ENCODE results near the gene SMU1. TPM values are rescaled to one million over a fixed set of nuclear protein-coding genes. Genes with fewer than 3 reads are reported as not detected.
A peak's percentile ranks its signal among the peaks of the same experiment; 100 is the strongest.

SMU1 gene
- total RNA-seq, 1 donor = 31.1 TPM

- no peak for DNase-seq (ENCODE audit: insufficient read length, low spot score, missing footprints)
- Histone ChIP-seq H3K4me1 (ENCODE audit: insufficient read depth, low read length) (peaks cover 15% of the 10 kb centered on the region), H3K4me3 (ENCODE audit: insufficient read depth, low read length) (no peak overlapping the region), H3K36me3 (ENCODE audit: insufficient read depth, low read length) (peaks cover 62% of the 10 kb centered on the region), H3K27me3 (ENCODE audit: insufficient read depth, low read length) (no peaks in the 10 kb centered on the region), H4K20me1 (ENCODE audit: insufficient read depth, low read length) (no peaks in the 10 kb centered on the region), H3K9me3 (ENCODE audit: low read depth, low read length) (no peaks in the 10 kb centered on the region), H2AFZ (ENCODE audit: low read length) (no peak overlapping the region), H3K79me2 (ENCODE audit: insufficient read depth, low read length) (peaks cover 29% of the 10 kb centered on the region), H3K4me2 (ENCODE audit: insufficient read depth, low read length) (no peak overlapping the region), H3K27ac (ENCODE audit: low read depth, low read length) (no peak overlapping the region)
- no peak for TF ChIP-seq CTCF (IDR thresholded peaks at IDR 0.05; ENCODE audit: extremely low read depth, low read depth, low read length)
Measured at GRCh38 chr9:33111631-33112030, 35.2 kb upstream of the SMU1 start.

GRCh38 chr9:33110686-33111085 is 34.2 kb upstream of the SMU1 start:
- H3K27me3 ChIP-seq (ENCODE audit: insufficient read depth, low read length) = no peaks in the 10 kb centered on the region
- no peaks in the 10 kb centered on the region for H4K20me1 ChIP-seq (ENCODE audit: insufficient read depth, low read length)
- no peak for DNase-seq (ENCODE audit: insufficient read length, low spot score, missing footprints)
- no peak overlapping the region for H3K4me3 ChIP-seq (ENCODE audit: insufficient read depth, low read length)
- H3K27ac ChIP-seq (ENCODE audit: low read depth, low read length) = no peak overlapping the region
- H3K4me2 ChIP-seq (ENCODE audit: insufficient read depth, low read length) = no peak overlapping the region
- peaks cover 23% of the 10 kb centered on the region for H3K4me1 ChIP-seq (ENCODE audit: insufficient read depth, low read length)
- no peaks in the 10 kb centered on the region for H3K9me3 ChIP-seq (ENCODE audit: low read depth, low read length)
- peaks cover 26% of the 10 kb centered on the region for H3K79me2 ChIP-seq (ENCODE audit: insufficient read depth, low read length)
- H3K36me3 ChIP-seq (ENCODE audit: insufficient read depth, low read length) = peaks cover 59% of the 10 kb centered on the region
- no peak for TF ChIP-seq CTCF (IDR thresholded peaks at IDR 0.05; ENCODE audit: extremely low read depth, low read depth, low read length)
- no peak overlapping the region for H2AFZ ChIP-seq (ENCODE audit: low read length)

GRCh38 chr9:33109850-33110595 is 33.5 kb upstream of the SMU1 start:
- TF ChIP-seq CTCF (IDR thresholded peaks at IDR 0.05; ENCODE audit: extremely low read depth, low read depth, low read length) = no peak
- H3K9me3 ChIP-seq (ENCODE audit: low read depth, low read length) = no peaks in the 10 kb centered on the region
- no peak overlapping the region for H3K4me3 ChIP-seq (ENCODE audit: insufficient read depth, low read length)
- peak overlapping the region; percentile 17 for H3K27ac ChIP-seq (ENCODE audit: low read depth, low read length)
- no peak overlapping the region for H3K4me2 ChIP-seq (ENCODE audit: insufficient read depth, low read length)
- no peak overlapping the region for H2AFZ ChIP-seq (ENCODE audit: low read length)
- H3K27me3 ChIP-seq (ENCODE audit: insufficient read depth, low read length) = no peaks in the 10 kb centered on the region
- peak; percentile 51 for DNase-seq (ENCODE audit: insufficient read length, low spot score, missing footprints)
- peaks cover 21% of the 10 kb centered on the region for H3K79me2 ChIP-seq (ENCODE audit: insufficient read depth, low read length)
- peaks cover 53% of the 10 kb centered on the region for H3K36me3 ChIP-seq (ENCODE audit: insufficient read depth, low read length)
- peaks cover 27% of the 10 kb centered on the region for H3K4me1 ChIP-seq (ENCODE audit: insufficient read depth, low read length)
- no peaks in the 10 kb centered on the region for H4K20me1 ChIP-seq (ENCODE audit: insufficient read depth, low read length)

GRCh38 chr9:33109097-33109496 is 32.6 kb upstream of the SMU1 start:
- Histone ChIP-seq H3K27me3 (ENCODE audit: insufficient read depth, low read length) (no peaks in the 10 kb centered on the region), H3K9me3 (ENCODE audit: low read depth, low read length) (no peaks in the 10 kb centered on the region), H3K4me1 (ENCODE audit: insufficient read depth, low read length) (peaks cover 32% of the 10 kb centered on the region), H3K27ac (ENCODE audit: low read depth, low read length) (no peak overlapping the region), H3K36me3 (ENCODE audit: insufficient read depth, low read length) (peaks cover 43% of the 10 kb centered on the region), H3K4me3 (ENCODE audit: insufficient read depth, low read length) (no peak overlapping the region), H4K20me1 (ENCODE audit: insufficient read depth, low read length) (no peaks in the 10 kb centered on the region), H3K79me2 (ENCODE audit: insufficient read depth, low read length) (peaks cover 12% of the 10 kb centered on the region), H2AFZ (ENCODE audit: low read length) (no peak overlapping the region), H3K4me2 (ENCODE audit: insufficient read depth, low read length) (no peak overlapping the region)
- no peak for TF ChIP-seq CTCF (IDR thresholded peaks at IDR 0.05; ENCODE audit: extremely low read depth, low read depth, low read length)
- no peak for DNase-seq (ENCODE audit: insufficient read length, low spot score, missing footprints)
